Dendritic cell treated with granulocyte-macrophage colony-stimulating factor and Interleukin-4, amounts not matched to agents 40 ng/mL and 50 ng/mL, for 4 days (primary cell): ENCODE data around the gene ZFP36L1.

ENCODE experiments used
- H3K27ac Mint-ChIP-seq: one replicate; pipeline ENCODE4 v1.8.0; 2022; ENCODE audit warnings: mild to moderate bottlenecking, mixed read lengths
- H3K27me3 Mint-ChIP-seq: one replicate; pipeline ENCODE4 v1.8.0; 2022; ENCODE audit warnings: mild to moderate bottlenecking, mixed read lengths
- H3K36me3 Mint-ChIP-seq: one replicate; pipeline ENCODE4 v1.8.0; 2022; ENCODE audit warnings: low read depth, mixed read lengths
- H3K4me1 Mint-ChIP-seq: one replicate; pipeline ENCODE4 v1.8.0; 2022; ENCODE audit warnings: low read depth, mixed read lengths
- H3K4me3 Mint-ChIP-seq: one replicate; pipeline ENCODE4 v1.8.0; 2022; ENCODE audit warnings: mild to moderate bottlenecking, moderate library complexity, mixed read lengths
- H3K9me3 Mint-ChIP-seq: one replicate; pipeline ENCODE4 v1.8.0; 2022; ENCODE audit warnings: mixed read lengths
- intact Hi-C: fragments of 100-400 bp; cut with micrococcal nuclease; formaldehyde crosslinking; loops from one replicate; pipeline ENCODE4 v1.15.0; 2022

Gene ZFP36L1

GRCh38 chr14:68795597-68796417, 2.9 kb upstream of the ZFP36L1 start:
- Mint-ChIP-seq H3K4me1 (peaks cover 30% of the 10 kb centered on the region), H3K9me3 (no peaks in the 10 kb centered on the region), H3K4me3 (peak overlapping the region; percentile 99), H3K36me3 (peaks cover 54% of the 10 kb centered on the region), H3K27ac (peak overlapping the region; percentile 100), H3K27me3 (no peaks in the 10 kb centered on the region)
- intact Hi-C loops: loop anchor here (1.0 kb wide), 1 partner anchor 19 kb away; no protein-coding TSS in a partner anchor

GRCh38 chr14:68794851-68795596, 2.2 kb upstream of the ZFP36L1 start:
- Mint-ChIP-seq H3K4me3 (peak overlapping the region; percentile 99), H3K9me3 (no peaks in the 10 kb centered on the region), H3K36me3 (peaks cover 61% of the 10 kb centered on the region), H3K27me3 (no peaks in the 10 kb centered on the region), H3K27ac (peak overlapping the region; percentile 100), H3K4me1 (peaks cover 38% of the 10 kb centered on the region)
- intact Hi-C loops: loop anchor here (5.0 kb wide), 1 partner anchor 398 kb away; no protein-coding TSS in a partner anchor

- peaks cover 45% of the 10 kb centered on the region for H3K4me1 Mint-ChIP-seq
- H3K36me3 Mint-ChIP-seq: peaks cover 69% of the 10 kb centered on the region
- intact Hi-C loops: loop anchor here (5.0 kb wide), 1 partner anchor 397 kb away; no protein-coding TSS in a partner anchor
- H3K4me3 Mint-ChIP-seq: peak overlapping the region; percentile 99
- H3K9me3 Mint-ChIP-seq: no peaks in the 10 kb centered on the region
- H3K27me3 Mint-ChIP-seq: no peaks in the 10 kb centered on the region
- peak overlapping the region; percentile 100 for H3K27ac Mint-ChIP-seq
These were observed 1.4 kb upstream of the ZFP36L1 start for GRCh38 chr14:68794130-68794850.

- no peaks in the 10 kb centered on the region for H3K27me3 Mint-ChIP-seq
- H3K27ac Mint-ChIP-seq: peak overlapping the region; percentile 100
- intact Hi-C loops: loop anchor here (2.0 to 5.0 kb wide), 2 partner anchors 111 to 396 kb away; no protein-coding TSS in a partner anchor
- H3K4me1 Mint-ChIP-seq: peaks cover 50% of the 10 kb centered on the region
- peaks cover 74% of the 10 kb centered on the region for H3K36me3 Mint-ChIP-seq
- no peaks in the 10 kb centered on the region for H3K9me3 Mint-ChIP-seq
- peak overlapping the region; percentile 99 for H3K4me3 Mint-ChIP-seq
These were observed 865 bp upstream of the ZFP36L1 start for GRCh38 chr14:68793734-68794129.

- Mint-ChIP-seq H3K27me3 (no peaks in the 10 kb centered on the region), H3K4me1 (peaks cover 50% of the 10 kb centered on the region), H3K27ac (peak overlapping the region; percentile 100), H3K4me3 (peak overlapping the region; percentile 99), H3K9me3 (no peaks in the 10 kb centered on the region), H3K36me3 (peaks cover 85% of the 10 kb centered on the region)
- intact Hi-C loops: loop anchor here (2.0 to 5.0 kb wide), 2 partner anchors 110 to 395 kb away; no protein-coding TSS in a partner anchor
These were observed 239 bp downstream of the ZFP36L1 start for GRCh38 chr14:68792678-68792978.

- peaks cover 49% of the 10 kb centered on the region for H3K4me1 Mint-ChIP-seq
- H3K9me3 Mint-ChIP-seq: no peaks in the 10 kb centered on the region
- H3K36me3 Mint-ChIP-seq: peaks cover 91% of the 10 kb centered on the region
These were observed 777 bp downstream of the ZFP36L1 start for GRCh38 chr14:68791902-68792677.

GRCh38 chr14:68791078-68791901, 1.6 kb downstream of the ZFP36L1 start:
- H3K36me3 Mint-ChIP-seq: peaks cover 99% of the 10 kb centered on the region
- H3K4me3 Mint-ChIP-seq: peak overlapping the region; percentile 99
- peaks cover 49% of the 10 kb centered on the region for H3K4me1 Mint-ChIP-seq
- no peaks in the 10 kb centered on the region for H3K27me3 Mint-ChIP-seq
- H3K27ac Mint-ChIP-seq: peak overlapping the region; percentile 100
- intact Hi-C loops: loop anchor here (5.0 kb wide), 1 partner anchor 394 kb away; no protein-coding TSS in a partner anchor
- no peaks in the 10 kb centered on the region for H3K9me3 Mint-ChIP-seq

More at GRCh38 chr14:68791902-68792677, 777 bp downstream of the ZFP36L1 start:
- peak overlapping the region; percentile 100 for H3K27ac Mint-ChIP-seq
- peak overlapping the region; percentile 99 for H3K4me3 Mint-ChIP-seq
- H3K27me3 Mint-ChIP-seq: no peaks in the 10 kb centered on the region
- intact Hi-C loops: loop anchor here (2.0 to 5.0 kb wide), 2 partner anchors 109 to 395 kb away; no protein-coding TSS in a partner anchor

- peak overlapping the region; percentile 100 for H3K27ac Mint-ChIP-seq
- H3K27me3 Mint-ChIP-seq: no peaks in the 10 kb centered on the region
- no peaks in the 10 kb centered on the region for H3K9me3 Mint-ChIP-seq
- H3K4me1 Mint-ChIP-seq: peaks cover 51% of the 10 kb centered on the region
- peak overlapping the region; percentile 99 for H3K4me3 Mint-ChIP-seq
- intact Hi-C loops: loop anchor here (5.0 kb wide), 1 partner anchor 393 kb away; no protein-coding TSS in a partner anchor
- peaks cover 97% of the 10 kb centered on the region for H3K36me3 Mint-ChIP-seq
These were observed 2.2 kb downstream of the ZFP36L1 start for GRCh38 chr14:68790644-68791077.

- Mint-ChIP-seq H3K9me3 (no peaks in the 10 kb centered on the region), H3K36me3 (peaks cover 91% of the 10 kb centered on the region), H3K4me3 (peak overlapping the region; percentile 99), H3K4me1 (peaks cover 57% of the 10 kb centered on the region), H3K27ac (peak overlapping the region; percentile 100), H3K27me3 (no peaks in the 10 kb centered on the region)
- intact Hi-C loops: loop anchor here (2.0 to 10.0 kb wide), 7 partner anchors 48 to 541 kb away; no protein-coding TSS in a partner anchor
These were observed 2.8 kb downstream of the ZFP36L1 start for GRCh38 chr14:68789821-68790643.

- Mint-ChIP-seq H3K36me3 (peaks cover 83% of the 10 kb centered on the region), H3K4me3 (peak overlapping the region; percentile 99), H3K27ac (peak overlapping the region; percentile 100), H3K9me3 (no peaks in the 10 kb centered on the region), H3K4me1 (peaks cover 57% of the 10 kb centered on the region), H3K27me3 (no peaks in the 10 kb centered on the region)
- intact Hi-C loops: loop anchor here (2.0 to 10.0 kb wide), 6 partner anchors 47 to 540 kb away; no protein-coding TSS in a partner anchor
These were observed 3.7 kb downstream of the ZFP36L1 start for GRCh38 chr14:68788996-68789820.
